PC-9 (cell line): ENCODE measurements around the gene TMEM132D. TPM values are rescaled to one million over a fixed set of nuclear protein-coding genes. Genes with fewer than 3 reads are reported as not detected.

ENCODE experiments used
- BruUV-seq: library from RNA; stranded (reverse); fragments of 400-500 nt; replicated peaks from 2 replicates; lab custom pipeline; 2021; lab: Mats Ljungman, UMichigan
- CTCF ChIA-PET: fragments of 300-600 bp; sonication (Branson Sonifier 250); formaldehyde crosslinking; loops from one replicate; lab custom pipeline; 2022; ENCODE audit warnings: antibody characterized with exemption; lab: Charles Lee
- POLR2A ChIA-PET: fragments of 300-600 bp; sonication (Branson Sonifier 250); formaldehyde crosslinking; loops from one replicate; lab custom pipeline; 2022; ENCODE audit warnings: antibody characterized with exemption; ENCODE audit not compliant: unreplicated experiment; lab: Charles Lee
- DNase-seq, 2 experiments: peaks; one replicate each; pipeline versions ENCODE4 v3.0.0 to v3.0.0-alpha.2; 2015 to 2022; ENCODE audit warnings: mixed read lengths in 1 of 2
- H2AFZ ChIP-seq: fragments of 200-600 bp; sonication (generic); 2 replicates; pipeline ENCODE4 v1.8.1; 2017; ENCODE audit warnings: antibody characterized with exemption
- H3F3A ChIP-seq: fragments of 200-600 bp; sonication (generic); 2 replicates; pipeline ENCODE4 v1.8.1; 2017; ENCODE audit warnings: antibody characterized with exemption, mild to moderate bottlenecking, low read depth; ENCODE audit not compliant: insufficient read depth
- H3K27ac ChIP-seq: fragments of 200-600 bp; sonication (generic); 2 replicates; pipeline ENCODE4 v1.6.1; 2016; ENCODE audit warnings: mixed run types
- H3K27me3 ChIP-seq: fragments of 200-600 bp; sonication (generic); 2 replicates; pipeline ENCODE4 v1.6.1; 2016; ENCODE audit warnings: low read depth, mixed run types; ENCODE audit not compliant: insufficient read depth
- H3K36me3 ChIP-seq: fragments of 200-600 bp; sonication (generic); 2 replicates; pipeline ENCODE4 v1.6.1; 2016; ENCODE audit warnings: low read depth, mixed run types
- H3K4me1 ChIP-seq: fragments of 200-600 bp; sonication (generic); replicated peaks from 2 replicates; pipeline ENCODE4 v1.6.1; 2016; ENCODE audit warnings: mixed run types; ENCODE audit not compliant: insufficient read depth
- H3K4me2 ChIP-seq: fragments of 200-600 bp; sonication (generic); 2 replicates; pipeline ENCODE4 v1.6.1; 2017; ENCODE audit warnings: mixed run types
- H3K4me3 ChIP-seq: fragments of 200-600 bp; sonication (generic); 2 replicates; pipeline ENCODE4 v1.6.1; 2016; ENCODE audit warnings: mixed run types
- H3K79me2 ChIP-seq: fragments of 200-600 bp; sonication (generic); 2 replicates; pipeline ENCODE4 v1.6.1; 2017; ENCODE audit warnings: low read depth, mixed run types
- H3K9me2 ChIP-seq: fragments of 200-600 bp; sonication (generic); 2 replicates; pipeline ENCODE4 v1.8.1; 2017; ENCODE audit warnings: mild to moderate bottlenecking; ENCODE audit not compliant: insufficient read depth
- H3K9me3 ChIP-seq: fragments of 200-600 bp; sonication (generic); 2 replicates; pipeline ENCODE4 v1.8.1; 2016; ENCODE audit warnings: low read depth; ENCODE audit not compliant: insufficient read depth
- H4K20me1 ChIP-seq: fragments of 200-600 bp; sonication (generic); 2 replicates; pipeline ENCODE4 v1.8.1; 2017; ENCODE audit not compliant: insufficient read depth
- EZH2 ChIP-seq: fragments of 200-600 bp; sonication (generic); IDR thresholded peaks from 2 replicates; pipeline ENCODE4 v1.8.0; 2017; ENCODE audit warnings: antibody characterized with exemption, low read depth
- intact Hi-C: fragments of 100-400 bp; cut with micrococcal nuclease; formaldehyde crosslinking; loops from one replicate; pipeline ENCODE4 v1.10.0; 2022; ENCODE audit not compliant: unreplicated experiment
- total RNA-seq: library from RNA; stranded (reverse); gene quantifications from 2 replicates; pipeline ENCODE4 v1.2.3, GENCODE V29; 2021
- TF ChIP-seq, protein P1 (sequence below): fragments of 200-600 bp; sonication (generic); conservative IDR thresholded peaks from 2 replicates; pipeline ENCODE4 v1.6.1; 2017; ENCODE audit warnings: mixed run types, antibody characterized with exemption, mild to moderate bottlenecking, moderate library complexity

Gene TMEM132D
- total RNA-seq, 1 experiment from 2014 or later = not detected

DNA sequence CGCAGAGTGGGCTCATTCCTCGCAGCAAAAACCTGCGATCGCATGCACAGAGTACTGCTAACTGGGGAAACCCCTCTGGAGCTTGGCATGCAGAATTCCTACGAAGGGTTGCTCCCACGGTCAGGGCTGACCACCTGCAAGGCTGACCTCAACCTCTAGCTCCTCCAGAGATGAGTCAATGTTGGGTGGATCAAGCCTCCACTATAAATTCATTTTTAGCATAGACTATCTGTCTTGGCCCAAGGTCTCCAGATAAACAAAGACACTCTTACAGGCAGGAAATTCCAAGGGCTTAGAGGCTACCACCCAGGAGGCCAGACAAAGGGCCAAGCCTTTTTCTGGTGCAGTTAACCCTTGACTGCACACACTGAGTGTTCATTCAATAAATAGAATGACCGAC lies 296.5 kb downstream of the TMEM132D start:
- Histone ChIP-seq H3K4me1 (no peaks in the 10 kb centered on the region), H3K4me2 (no peak overlapping the region), H3K27ac (no peak overlapping the region), H3K79me2 (no peaks in the 10 kb centered on the region), H3K27me3 (0 out of 2 replicates have a peak, but pooled peaks cover 3% of the 10 kb centered on the region), H3K9me2 (no peaks in the 10 kb centered on the region), H3K4me3 (no peak overlapping the region), H2AFZ (no peak overlapping the region), H4K20me1 (no peaks in the 10 kb centered on the region), H3K9me3 (no peaks in the 10 kb centered on the region), H3K36me3 (no peaks in the 10 kb centered on the region), H3F3A (no peaks in the 10 kb centered on the region)
- no peak for DNase-seq
- intact Hi-C loops = no loop called here
- ChIA-PET CTCF (no interaction called here), POLR2A (no interaction called here)
- no TSS peak for BruUV-seq
- TF ChIP-seq EZH2 = no peak
- TF ChIP-seq, protein P1, sequence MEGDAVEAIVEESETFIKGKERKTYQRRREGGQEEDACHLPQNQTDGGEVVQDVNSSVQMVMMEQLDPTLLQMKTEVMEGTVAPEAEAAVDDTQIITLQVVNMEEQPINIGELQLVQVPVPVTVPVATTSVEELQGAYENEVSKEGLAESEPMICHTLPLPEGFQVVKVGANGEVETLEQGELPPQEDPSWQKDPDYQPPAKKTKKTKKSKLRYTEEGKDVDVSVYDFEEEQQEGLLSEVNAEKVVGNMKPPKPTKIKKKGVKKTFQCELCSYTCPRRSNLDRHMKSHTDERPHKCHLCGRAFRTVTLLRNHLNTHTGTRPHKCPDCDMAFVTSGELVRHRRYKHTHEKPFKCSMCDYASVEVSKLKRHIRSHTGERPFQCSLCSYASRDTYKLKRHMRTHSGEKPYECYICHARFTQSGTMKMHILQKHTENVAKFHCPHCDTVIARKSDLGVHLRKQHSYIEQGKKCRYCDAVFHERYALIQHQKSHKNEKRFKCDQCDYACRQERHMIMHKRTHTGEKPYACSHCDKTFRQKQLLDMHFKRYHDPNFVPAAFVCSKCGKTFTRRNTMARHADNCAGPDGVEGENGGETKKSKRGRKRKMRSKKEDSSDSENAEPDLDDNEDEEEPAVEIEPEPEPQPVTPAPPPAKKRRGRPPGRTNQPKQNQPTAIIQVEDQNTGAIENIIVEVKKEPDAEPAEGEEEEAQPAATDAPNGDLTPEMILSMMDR = no peak

DNA sequence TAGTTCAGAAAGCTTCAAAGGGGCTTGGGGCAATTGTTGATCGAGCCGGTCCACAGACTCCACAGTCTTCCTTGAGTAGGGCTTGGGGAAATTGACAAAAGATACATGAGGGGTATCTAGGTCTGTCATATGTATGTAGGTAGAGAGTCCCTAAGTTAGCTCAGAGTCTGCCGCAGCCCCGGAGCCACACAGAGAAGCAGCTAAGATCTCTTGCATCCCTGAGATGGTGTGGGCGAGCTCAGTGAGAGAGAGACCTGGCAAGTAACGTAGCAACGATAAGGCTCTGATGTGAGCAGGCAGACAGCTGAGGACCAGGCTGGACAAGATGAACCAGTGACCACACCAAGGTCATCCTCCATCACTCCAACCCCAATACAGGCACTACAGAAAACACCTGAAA lies 297.6 kb downstream of the TMEM132D start:
- BruUV-seq = no TSS peak
- CTCF ChIA-PET = no interaction called here
- Histone ChIP-seq H3F3A (no peaks in the 10 kb centered on the region), H4K20me1 (no peaks in the 10 kb centered on the region), H3K36me3 (no peaks in the 10 kb centered on the region), H3K9me3 (no peaks in the 10 kb centered on the region), H3K79me2 (no peaks in the 10 kb centered on the region), H3K27me3 (0 out of 2 replicates have a peak, but pooled peaks cover 3% of the 10 kb centered on the region), H3K4me2 (no peak overlapping the region), H3K4me3 (no peak overlapping the region), H3K27ac (no peak overlapping the region), H3K4me1 (no peaks in the 10 kb centered on the region), H3K9me2 (no peaks in the 10 kb centered on the region), H2AFZ (no peak overlapping the region)
- intact Hi-C loops = no loop called here
- no peak for DNase-seq
- POLR2A ChIA-PET = no interaction called here
- TF ChIP-seq, protein P1 = no peak
- TF ChIP-seq EZH2 = no peak

DNA sequence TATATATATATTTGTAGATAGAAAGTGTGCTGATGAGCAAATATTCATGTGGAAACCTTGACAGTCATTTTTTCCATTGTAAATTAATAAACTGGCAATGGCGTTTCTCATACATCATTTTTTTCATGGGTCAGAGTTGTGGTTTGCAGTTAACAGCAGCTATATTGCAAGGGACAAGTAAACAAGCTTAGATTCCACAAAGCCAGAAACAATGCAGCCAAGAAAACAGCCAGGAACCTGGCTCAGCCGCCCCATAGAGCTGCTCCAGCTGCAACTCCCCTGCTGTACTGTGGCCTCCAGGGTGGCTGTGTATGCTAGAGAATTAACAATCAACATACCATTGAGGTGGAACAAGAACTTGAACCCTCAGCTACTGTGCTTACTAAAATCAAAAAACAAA lies 298.2 kb downstream of the TMEM132D start:
- H3K4me2 ChIP-seq = no peak overlapping the region
- H3K27ac ChIP-seq = no peak overlapping the region
- no peak for DNase-seq
- no peak overlapping the region for H3K4me3 ChIP-seq
- intact Hi-C loops = no loop called here
- H3K79me2 ChIP-seq = no peaks in the 10 kb centered on the region
- 0 out of 2 replicates have a peak, but pooled peaks cover 3% of the 10 kb centered on the region for H3K27me3 ChIP-seq
- BruUV-seq = no TSS peak
- no peak overlapping the region for H2AFZ ChIP-seq
- H3K4me1 ChIP-seq = no peaks in the 10 kb centered on the region
- ChIA-PET POLR2A (no interaction called here), CTCF (no interaction called here)
- TF ChIP-seq, protein P1 = no peak
- TF ChIP-seq EZH2 = no peak
- no peaks in the 10 kb centered on the region for H3K9me3 ChIP-seq
- no peaks in the 10 kb centered on the region for H3K9me2 ChIP-seq
- no peaks in the 10 kb centered on the region for H3K36me3 ChIP-seq
- H4K20me1 ChIP-seq = no peaks in the 10 kb centered on the region
- no peaks in the 10 kb centered on the region for H3F3A ChIP-seq
